K562 (cell line): Measurements from ENCODE around the gene SLC15A5.

Source experiments
- CBX8 ChIP-seq: fragments of 200-600 bp; sonication (generic); IDR thresholded peaks from 2 replicates; pipeline ENCODE4 v1.6.1; 2012; ENCODE audit warnings: borderline replicate concordance, mixed run types, low read depth, mild to moderate bottlenecking, moderate library complexity, mixed read lengths, low read length, control low read depth, inconsistent platforms; ENCODE audit not compliant: poor library complexity, severe bottlenecking; ENCODE audit errors: extremely low read depth
- SMAD4 ChIP-seq: fragments of 250-450 bp; sonication (Bioruptor Pico); conservative IDR thresholded peaks from 2 replicates; pipeline ENCODE4 v1.8.0; 2021; ENCODE audit warnings: inconsistent platforms, mild to moderate bottlenecking, moderate library complexity
- SP1 ChIP-seq: sonication (generic); formaldehyde crosslinking; IDR thresholded peaks from 2 replicates; pipeline ENCODE4 v1.8.1; 2022; ENCODE audit warnings: mild to moderate bottlenecking, missing genetic modification reagents
- TF ChIP-seq, protein P1 (sequence below), 3 experiments: IDR thresholded peaks in 2 of 3; conservative IDR thresholded peaks in 1 of 3; 2 replicates each; pipeline ENCODE4 v1.5.1; 2011 to 2012; ENCODE audit warnings: low read length in 3 of 3, mild to moderate bottlenecking in 3 of 3, control low read depth in 2 of 3, improper control_type of control experiment in 1 of 3, inconsistent platforms in 1 of 3, low read depth in 1 of 3, mixed read lengths in 1 of 3, moderate library complexity in 1 of 3; ENCODE audit not compliant: insufficient read depth in 2 of 3
- TF ChIP-seq, protein P2 (sequence below): fragments of 250-450 bp; sonication (Bioruptor Pico); IDR thresholded peaks from 2 replicates; pipeline ENCODE4 v1.5.0; 2020; ENCODE audit warnings: mild to moderate bottlenecking, borderline replicate concordance
- TF ChIP-seq, protein P3 (sequence below), 2 experiments: IDR thresholded peaks; 2 replicates each; pipeline ENCODE4 v1.6.1; 2011; ENCODE audit warnings: borderline replicate concordance in 1 of 2, control low read depth in 1 of 2, low read depth in 1 of 2, low read length in 1 of 2, mild to moderate bottlenecking in 1 of 2, mixed read lengths in 1 of 2, moderate library complexity in 1 of 2; ENCODE audit not compliant: insufficient read depth in 1 of 2, insufficient read length in 1 of 2, poor library complexity in 1 of 2, severe bottlenecking in 1 of 2; ENCODE audit errors: extremely low read depth in 1 of 2
- TF ChIP-seq, protein P4 (sequence below): fragments of 450-650 bp; IDR thresholded peaks from 2 replicates; pipeline ENCODE4 v1.6.1; 2017; ENCODE audit warnings: mild to moderate bottlenecking, moderate library complexity

DNA sequence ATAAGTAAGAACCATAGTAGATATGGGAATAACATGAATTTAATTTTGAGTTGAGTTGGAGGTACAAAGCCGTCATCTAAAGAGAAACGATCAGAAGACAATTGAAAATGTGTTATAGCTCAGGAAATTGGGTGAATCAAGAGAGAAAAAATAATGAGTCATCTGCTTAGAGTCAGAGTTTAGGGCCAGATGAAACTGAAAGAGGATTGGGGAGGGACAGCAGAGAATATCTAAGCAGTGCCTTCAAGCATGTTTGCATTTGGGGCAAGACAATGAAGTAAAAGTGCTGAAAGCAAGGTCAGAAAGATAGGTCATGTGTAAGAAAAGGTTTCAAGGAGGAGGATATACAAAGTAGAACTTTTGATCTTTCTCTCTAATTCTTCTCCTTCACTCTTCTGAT, 49.4 kb downstream of the SLC15A5 start:
- TF ChIP-seq, protein P1, sequence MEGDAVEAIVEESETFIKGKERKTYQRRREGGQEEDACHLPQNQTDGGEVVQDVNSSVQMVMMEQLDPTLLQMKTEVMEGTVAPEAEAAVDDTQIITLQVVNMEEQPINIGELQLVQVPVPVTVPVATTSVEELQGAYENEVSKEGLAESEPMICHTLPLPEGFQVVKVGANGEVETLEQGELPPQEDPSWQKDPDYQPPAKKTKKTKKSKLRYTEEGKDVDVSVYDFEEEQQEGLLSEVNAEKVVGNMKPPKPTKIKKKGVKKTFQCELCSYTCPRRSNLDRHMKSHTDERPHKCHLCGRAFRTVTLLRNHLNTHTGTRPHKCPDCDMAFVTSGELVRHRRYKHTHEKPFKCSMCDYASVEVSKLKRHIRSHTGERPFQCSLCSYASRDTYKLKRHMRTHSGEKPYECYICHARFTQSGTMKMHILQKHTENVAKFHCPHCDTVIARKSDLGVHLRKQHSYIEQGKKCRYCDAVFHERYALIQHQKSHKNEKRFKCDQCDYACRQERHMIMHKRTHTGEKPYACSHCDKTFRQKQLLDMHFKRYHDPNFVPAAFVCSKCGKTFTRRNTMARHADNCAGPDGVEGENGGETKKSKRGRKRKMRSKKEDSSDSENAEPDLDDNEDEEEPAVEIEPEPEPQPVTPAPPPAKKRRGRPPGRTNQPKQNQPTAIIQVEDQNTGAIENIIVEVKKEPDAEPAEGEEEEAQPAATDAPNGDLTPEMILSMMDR (IDR thresholded peaks at IDR 0.05 in 2 of 3, conservative IDR thresholded peaks at IDR 0.05 in 1 of 3; ENCODE audit: insufficient read depth in 2 of 3, low read depth in 1 of 3, low read length in 3 of 3): no peak
- no peak for TF ChIP-seq CBX8
- TF ChIP-seq SP1 (CRISPR knock-in tag): no peak
- TF ChIP-seq, protein P2, sequence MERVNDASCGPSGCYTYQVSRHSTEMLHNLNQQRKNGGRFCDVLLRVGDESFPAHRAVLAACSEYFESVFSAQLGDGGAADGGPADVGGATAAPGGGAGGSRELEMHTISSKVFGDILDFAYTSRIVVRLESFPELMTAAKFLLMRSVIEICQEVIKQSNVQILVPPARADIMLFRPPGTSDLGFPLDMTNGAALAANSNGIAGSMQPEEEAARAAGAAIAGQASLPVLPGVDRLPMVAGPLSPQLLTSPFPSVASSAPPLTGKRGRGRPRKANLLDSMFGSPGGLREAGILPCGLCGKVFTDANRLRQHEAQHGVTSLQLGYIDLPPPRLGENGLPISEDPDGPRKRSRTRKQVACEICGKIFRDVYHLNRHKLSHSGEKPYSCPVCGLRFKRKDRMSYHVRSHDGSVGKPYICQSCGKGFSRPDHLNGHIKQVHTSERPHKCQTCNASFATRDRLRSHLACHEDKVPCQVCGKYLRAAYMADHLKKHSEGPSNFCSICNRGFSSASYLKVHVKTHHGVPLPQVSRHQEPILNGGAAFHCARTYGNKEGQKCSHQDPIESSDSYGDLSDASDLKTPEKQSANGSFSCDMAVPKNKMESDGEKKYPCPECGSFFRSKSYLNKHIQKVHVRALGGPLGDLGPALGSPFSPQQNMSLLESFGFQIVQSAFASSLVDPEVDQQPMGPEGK (CRISPR knock-in tag): no peak
- no peak for TF ChIP-seq SMAD4 (CRISPR knock-in tag)
- TF ChIP-seq, protein P3, sequence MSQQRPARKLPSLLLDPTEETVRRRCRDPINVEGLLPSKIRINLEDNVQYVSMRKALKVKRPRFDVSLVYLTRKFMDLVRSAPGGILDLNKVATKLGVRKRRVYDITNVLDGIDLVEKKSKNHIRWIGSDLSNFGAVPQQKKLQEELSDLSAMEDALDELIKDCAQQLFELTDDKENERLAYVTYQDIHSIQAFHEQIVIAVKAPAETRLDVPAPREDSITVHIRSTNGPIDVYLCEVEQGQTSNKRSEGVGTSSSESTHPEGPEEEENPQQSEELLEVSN (IDR thresholded peaks at IDR 0.05; ENCODE audit: borderline replicate concordance in 1 of 2, extremely low read depth in 1 of 2, insufficient read depth in 1 of 2, insufficient read length in 1 of 2, low read depth in 1 of 2, low read length in 1 of 2, poor library complexity in 1 of 2, severe bottlenecking in 1 of 2): no peak
- TF ChIP-seq, protein P4, sequence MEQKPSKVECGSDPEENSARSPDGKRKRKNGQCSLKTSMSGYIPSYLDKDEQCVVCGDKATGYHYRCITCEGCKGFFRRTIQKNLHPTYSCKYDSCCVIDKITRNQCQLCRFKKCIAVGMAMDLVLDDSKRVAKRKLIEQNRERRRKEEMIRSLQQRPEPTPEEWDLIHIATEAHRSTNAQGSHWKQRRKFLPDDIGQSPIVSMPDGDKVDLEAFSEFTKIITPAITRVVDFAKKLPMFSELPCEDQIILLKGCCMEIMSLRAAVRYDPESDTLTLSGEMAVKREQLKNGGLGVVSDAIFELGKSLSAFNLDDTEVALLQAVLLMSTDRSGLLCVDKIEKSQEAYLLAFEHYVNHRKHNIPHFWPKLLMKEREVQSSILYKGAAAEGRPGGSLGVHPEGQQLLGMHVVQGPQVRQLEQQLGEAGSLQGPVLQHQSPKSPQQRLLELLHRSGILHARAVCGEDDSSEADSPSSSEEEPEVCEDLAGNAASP: no peak
